Hindlimb muscle (tissue), 1 donor: ENCODE measurements around the gene PRKN. TPM values are rescaled to one million over a fixed set of nuclear protein-coding genes. Genes with fewer than 3 reads are reported as not detected.

Experiments
- DNase-seq: peaks from one replicate; pipeline ENCODE4 v3.0.0-alpha.2; 2013
- polyA plus RNA-seq: library from polyadenylated mRNA; unstranded; fragments of 120-200 nt; gene quantifications from one replicate; pipeline ENCODE4 v1.2.1, GENCODE V29; 2013; ENCODE audit not compliant: insufficient read length

The PRKN gene
- polyA plus RNA-seq, 1 donor = 4.5 TPM

DNA sequence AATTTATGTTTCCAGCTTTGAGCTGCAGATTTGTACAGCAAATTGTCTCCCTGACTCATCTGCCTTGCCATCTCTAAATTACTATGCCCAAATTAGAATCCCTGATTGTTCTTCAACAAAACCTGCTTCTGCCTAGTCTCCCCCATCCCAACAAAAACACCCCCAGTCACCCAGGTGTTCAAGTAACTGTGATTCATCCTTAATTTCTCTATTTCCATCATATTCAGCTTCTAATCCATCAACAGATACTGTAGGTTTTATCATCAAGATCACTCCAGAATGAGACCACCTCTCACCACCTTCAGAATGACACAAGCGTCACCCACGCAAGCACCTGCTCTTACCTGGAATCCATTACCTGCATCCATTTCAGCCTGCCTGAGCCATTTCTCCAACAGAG lies 498.5 kb downstream of the PRKN start:
- no peak for DNase-seq

DNA sequence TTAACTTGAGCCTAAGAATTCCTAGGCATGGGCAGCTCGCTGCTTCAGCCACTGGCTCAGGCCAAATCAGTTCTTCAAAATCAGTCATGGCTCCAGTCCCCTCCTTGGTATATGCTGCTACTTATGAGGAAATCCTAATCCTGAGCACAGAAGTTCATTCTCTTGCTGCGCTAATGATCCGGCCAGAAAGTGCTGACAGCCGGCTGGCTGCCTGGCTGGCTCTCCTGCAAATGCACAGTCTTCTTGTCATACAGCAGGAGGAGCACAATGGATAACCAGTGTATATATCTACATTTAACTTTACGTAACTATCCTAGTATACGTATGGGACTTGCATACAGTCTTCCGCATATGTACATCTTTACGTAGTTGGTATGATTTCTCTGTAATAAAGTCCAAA lies 500.8 kb downstream of the PRKN start:
- DNase-seq = no peak

DNA sequence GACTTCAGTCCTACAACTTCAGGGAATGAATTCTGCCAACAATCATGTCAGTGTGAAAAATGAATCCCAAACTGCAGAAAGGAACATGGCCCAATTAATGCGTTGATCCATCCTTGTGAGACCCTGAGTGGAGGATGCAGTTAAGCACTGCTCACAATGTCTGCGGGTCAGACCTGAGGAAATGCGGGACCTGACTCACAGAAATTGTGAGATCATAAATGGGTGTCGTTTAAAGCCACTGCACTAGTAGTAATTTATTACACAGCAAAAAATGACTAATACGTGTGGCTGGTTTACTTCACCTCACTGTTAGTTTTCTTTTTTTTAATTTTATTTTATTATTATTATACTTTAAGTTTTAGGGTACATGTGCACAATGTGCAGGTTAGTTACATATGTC lies 505.0 kb downstream of the PRKN start:
- DNase-seq = no peak

DNA sequence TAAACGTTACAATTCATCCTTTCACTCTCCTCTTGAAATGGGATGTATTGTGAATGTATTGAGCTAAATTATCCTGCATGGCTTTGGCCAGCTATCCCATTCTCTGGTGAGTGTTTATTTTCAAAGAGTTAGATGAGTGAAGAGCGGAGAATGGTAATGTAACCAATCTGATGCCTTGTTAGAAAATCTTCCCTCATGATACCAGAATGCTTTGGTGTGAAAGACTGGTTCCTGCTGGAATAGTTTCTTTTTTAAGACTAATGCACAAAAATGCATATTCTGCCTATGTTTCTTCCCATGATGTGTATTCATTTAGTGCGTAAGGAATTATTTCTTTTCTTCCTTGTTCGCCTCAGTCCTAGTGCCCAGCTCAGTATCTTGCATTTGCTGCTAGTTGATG lies 506.7 kb downstream of the PRKN start:
- DNase-seq = no peak

DNA sequence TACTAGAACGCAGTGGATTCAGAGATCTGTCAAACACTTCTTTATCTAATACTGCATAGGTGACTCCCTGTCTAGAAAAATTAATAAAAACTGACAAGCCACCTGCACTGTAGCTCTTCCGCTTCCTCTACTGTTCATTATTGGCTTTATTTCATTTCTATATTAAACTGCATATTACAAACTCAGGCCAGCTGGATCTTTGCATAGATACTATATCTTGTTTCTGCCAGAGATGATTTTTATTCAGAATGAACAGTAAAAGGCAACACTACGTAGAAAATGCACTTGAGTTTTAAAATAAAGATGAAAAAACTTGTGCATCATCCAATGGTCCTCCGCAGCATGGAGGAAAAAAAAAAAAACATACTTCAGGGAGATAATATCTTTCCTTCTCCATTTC lies 508.3 kb downstream of the PRKN start:
- no peak for DNase-seq

DNA sequence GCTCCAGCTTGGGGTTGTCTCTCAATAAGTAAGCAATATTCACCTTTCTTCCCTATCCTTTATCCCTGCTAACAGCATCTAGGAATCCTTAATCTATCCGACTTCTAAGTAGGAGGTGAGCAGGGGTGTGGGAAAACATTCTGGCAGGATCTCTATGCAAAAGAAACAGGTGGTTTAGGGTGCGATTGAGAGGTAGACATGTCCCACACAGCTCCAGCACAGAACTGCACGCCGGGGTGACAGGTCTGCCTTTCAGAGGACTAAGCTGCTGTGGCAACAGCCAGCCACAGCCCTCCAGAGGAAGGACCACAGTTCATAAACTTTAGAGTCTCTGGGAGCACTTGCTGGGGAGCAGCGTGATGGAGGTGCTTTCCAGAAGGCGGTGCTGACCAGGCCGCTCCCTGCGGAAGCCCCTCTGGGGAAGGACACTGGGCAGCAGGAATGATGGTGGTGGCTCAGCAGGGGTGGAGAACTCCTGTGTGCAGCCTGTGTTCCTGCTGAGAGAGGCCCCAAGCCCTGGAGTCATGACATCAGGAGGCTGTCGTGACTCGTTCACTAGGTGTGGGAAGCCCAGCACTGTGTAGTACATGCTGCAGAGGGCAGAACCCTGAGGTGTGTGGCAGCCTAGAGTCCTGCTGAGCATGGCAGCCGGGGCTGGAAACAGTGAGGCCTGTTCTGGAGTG lies 509.6 kb downstream of the PRKN start:
- no peak for DNase-seq

DNA sequence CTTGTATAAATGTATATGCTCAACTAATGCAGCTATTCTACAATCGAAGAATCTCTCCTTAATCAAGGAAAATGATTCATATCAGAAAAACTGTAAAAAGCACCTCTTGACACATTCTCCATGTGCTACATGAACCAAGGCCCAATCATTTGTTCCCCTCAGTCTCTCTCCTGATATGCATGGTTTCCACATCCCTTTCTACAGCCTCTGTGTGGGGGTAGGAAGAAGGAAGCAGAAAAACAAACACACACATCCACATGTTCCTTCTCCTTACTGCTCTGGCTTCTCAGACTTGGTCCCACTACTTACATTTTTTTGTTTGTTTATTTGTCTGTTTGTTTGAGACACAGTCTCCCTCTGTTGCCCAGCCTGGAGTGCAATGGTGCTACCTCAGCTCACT lies 510.5 kb downstream of the PRKN start:
- no peak for DNase-seq

DNA sequence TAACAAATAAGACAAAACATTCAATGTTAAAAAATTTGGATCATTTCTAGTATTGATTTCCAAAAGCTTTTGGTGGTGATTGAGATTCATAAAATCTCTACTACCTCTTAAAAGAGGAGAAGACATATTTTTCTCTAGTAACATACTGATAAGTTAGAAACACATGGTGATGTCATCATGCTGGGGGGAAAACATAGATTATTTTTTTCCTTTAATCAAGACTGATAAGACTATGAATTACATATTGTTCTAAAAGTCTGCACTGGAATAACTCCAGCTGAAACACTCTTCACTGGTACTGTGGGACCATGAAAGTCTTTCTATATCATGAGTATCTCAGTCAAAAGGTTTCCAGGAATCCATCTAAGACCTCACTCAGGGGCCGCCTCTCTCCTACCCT lies 515.8 kb downstream of the PRKN start:
- DNase-seq = no peak

DNA sequence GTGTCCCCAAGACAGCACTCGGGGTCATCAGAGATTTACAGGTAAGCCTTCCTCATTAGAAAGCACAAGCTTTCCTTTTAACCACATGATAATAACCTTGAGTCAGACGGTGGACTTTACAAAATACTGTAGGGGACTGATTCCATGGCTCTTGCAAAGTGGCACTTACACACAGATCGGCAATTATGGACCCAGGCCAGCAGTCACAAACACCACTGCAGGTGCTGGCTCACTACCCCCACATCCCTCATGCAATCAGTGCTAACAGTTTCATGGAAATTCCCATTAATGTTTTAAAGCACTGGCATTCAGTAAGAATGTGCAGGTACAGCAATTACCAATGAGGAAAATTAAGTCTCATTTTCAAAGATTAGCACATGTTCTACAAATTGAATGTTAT lies 516.5 kb downstream of the PRKN start:
- DNase-seq = no peak

DNA sequence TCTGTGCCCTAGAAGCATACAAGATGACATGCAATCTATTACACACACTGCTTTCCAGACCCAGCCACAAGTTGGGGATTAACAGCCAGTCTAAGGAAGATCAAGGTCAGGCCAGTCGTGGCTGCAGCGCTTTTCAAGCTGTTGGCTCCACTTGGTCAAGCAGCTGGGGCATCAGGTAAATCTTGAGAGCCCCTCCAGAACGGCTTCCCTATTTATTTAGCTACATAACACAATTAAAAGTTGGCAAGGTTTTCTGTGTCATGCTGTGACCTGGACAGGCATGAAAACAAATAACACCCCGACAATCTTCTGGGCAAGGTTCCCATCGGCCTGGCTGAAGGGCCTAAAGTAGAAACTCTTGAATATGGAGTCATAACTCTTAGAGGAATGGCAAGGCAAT lies 524.3 kb downstream of the PRKN start:
- no peak for DNase-seq

DNA sequence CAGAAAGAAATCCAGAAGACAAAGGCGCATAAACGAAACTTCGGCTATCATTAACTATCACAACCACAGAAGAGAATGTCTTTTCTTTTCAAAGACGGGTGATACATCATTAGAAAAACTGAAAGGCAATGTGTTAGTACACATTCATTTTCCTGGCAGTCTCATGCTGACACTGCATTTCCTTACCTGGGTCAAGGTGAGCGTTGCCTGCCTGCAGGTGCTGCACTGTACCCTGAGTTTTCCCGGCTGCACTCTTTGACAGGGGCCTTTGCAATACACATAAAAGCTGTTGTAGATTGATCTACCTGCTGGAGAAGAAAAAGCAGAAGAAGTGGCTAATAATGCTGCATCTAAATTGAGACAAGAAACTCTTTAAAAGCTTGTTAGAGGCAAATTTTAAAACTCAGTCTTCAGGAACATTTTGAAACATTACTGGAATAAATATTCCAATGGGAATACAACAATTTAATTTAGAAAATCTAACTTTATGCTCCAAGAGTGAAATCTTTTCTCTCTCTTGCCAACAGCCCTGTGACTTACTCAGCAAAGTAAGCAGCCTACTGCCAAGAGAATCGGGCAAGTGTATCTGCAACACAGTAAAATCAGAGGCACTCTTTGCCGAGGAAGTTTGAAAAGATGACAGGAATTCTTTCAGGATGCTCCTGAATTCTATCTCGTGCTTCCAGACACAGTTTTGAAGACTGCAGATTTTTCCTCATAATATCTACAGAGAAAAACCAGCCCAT lies 526.4 kb downstream of the PRKN start:
- peak; percentile 39 for DNase-seq

DNA sequence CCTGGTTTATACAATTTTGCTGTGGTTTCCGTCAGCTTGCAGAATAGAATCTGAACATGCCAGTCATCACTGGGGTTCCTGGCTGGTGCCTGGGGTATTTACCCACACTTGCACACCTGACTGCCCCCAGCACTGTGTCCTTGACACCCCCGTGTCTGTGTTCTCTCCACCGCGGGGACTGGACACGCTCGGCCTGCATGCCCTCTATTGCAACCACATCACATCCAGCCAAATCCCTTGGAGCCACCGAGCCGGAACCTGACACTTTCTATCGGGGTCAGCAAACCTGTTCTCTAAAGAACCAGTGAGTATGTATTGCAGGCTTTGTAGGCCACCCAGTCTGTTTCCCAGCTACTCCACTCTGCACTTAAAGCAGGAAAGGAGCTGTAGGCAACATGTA lies 527.5 kb downstream of the PRKN start:
- no peak for DNase-seq

DNA sequence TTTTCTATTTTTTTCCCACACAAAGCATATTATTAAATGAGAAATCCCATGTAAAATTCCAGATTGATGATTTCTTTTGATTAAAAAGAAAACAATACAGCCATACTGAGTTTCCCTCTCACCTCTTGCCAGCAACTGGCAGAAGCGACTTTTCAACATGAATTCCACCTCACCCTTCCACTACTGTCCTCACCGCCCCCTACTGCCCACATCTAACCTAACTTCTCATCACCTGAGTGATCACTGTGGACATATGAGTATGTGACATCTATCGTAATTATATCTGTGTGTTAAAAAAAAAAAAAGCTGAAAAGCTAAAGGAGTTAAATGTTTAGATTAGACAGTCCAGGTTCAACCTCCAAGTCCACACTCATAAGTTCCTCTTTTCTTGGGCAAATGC lies 528.6 kb downstream of the PRKN start:
- no peak for DNase-seq

DNA sequence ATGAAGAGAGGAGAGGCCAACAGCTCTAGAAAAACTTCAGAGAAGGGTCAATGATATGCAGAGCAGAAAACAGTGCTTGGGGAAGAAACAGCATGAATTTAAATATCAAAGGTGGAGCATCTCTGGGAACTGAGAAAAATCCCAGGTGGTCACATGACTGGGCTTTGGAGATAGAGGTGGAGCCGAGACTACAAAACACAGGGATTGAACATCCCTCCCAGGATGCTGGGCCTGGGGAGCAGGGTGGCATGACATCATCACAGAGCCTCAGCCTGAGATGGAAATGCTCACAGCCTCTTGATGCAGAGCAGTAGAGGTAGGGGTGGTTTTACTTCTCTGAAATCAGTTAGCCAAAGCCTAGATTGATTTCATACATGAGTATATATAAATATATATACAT lies 529.5 kb downstream of the PRKN start:
- DNase-seq = no peak

DNA sequence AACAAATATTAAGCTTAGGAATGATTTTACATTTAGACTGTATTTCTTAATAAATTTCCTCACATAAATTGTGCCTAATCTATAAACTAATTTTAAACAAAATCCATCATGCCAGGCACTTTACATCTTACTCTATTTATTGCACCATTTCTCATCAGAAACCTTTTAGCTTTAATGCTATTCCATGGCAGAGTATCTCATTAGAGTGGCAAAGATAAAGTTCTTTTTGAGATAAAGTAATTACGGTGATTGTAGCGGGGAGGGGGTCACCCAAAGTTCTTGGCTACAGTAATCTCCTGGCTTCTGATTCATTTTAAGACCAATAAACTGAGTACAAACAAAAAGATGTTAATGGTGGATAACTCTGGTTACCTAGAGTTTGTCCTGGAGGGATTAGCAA lies 532.1 kb downstream of the PRKN start:
- no peak for DNase-seq

DNA sequence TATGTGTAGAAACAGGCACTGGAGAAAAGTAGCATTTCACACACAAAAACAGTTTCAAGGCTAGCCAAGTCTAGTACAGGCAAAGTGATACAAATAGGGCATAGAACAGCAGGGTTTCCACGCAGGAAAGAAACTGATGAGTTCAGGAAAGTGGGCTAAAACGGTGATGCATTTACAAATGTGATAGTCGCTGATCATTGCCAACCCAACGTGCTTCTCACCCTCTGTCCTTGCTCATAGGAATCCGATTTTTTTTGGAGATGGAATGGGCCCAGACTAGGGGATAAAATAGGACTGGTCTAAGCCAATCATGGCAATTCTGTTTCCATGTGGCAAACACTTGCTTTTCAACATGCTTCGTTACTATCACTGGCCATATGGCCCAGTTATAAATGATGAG lies 536.6 kb downstream of the PRKN start:
- DNase-seq = no peak

DNA sequence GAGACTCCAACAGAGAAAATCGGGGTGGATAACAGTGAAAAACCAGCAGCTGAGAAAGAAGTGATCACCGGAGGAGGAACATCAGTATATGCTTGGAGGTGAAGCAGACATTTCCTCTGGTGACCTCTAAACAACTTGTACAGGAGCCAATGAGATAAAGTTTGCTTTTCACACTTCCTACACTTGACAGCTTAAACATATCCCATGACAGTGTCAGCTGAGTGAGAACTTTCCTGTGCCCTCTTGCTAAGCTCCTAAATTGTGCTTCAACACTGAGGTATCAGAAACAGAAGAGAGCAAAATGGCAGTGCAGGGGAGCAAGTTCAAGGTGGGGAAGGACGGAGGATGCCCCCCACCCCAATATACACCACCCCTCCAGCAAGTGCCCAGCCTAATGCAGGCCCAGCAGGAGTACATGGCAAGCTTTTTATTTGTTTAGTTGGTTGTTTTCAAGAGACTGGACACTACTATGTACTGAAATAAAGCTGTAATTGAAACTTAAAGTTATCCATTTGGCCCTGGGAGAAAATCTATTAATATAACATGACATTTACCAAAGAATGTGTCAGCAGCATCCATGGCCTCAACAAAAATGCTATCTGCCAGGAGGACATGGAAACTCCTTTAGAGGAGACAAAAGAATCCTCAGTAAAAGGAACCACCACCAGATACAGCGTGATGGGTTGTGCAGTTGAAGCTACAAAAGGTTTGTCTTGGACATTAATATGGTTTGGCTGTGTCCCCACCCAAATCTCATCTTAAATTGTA lies 540.2 kb downstream of the PRKN start:
- no peak for DNase-seq

DNA sequence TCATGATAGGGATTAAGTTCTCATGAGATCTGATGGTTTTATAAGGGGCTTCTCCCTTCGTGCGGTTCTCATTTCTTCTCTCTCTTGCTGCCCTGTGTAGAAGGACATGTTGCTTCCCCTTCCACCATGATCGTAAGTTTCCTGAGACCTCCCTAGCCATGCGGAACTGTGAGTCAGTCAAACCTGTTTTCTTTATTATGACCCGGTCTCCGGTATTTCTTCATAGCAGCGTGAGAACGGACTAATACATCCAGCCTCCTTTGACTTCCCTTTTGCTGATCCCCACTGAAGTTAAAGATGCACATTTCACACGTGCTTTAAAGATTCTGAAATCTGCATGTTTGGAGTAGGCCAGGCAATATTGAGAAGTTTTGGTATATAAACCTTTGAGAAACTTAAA lies 543.1 kb downstream of the PRKN start:
- no peak for DNase-seq

DNA sequence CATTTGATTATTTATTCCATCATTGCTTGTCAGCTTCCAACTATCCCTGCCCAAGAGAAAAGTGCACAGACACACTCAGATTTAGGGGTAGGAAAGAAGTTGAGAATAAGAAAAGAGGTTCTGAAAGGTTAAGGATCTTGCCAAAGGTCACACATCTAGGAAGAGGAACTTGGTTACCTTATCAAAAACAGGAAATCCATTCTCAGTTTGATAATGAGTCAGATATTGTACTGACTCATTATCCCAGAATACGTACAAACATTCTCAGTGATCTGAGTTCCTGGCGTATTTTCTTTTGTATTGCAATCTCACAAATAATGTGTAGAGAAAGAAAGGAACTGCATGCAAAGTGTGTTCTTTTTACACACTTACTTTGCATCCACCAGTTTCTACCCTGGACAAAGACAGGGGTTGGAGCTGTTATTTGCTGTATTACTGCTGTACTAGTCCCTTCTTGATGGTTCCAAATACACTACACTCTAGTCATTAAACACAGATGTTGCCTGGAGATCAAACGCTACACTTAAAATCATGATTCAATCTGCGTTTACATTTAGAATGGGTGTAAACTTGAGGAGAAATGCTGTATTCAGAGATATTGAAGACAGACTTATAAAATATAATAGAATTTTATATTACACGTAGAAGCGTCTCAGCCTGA lies 545.7 kb downstream of the PRKN start:
- no peak for DNase-seq

DNA sequence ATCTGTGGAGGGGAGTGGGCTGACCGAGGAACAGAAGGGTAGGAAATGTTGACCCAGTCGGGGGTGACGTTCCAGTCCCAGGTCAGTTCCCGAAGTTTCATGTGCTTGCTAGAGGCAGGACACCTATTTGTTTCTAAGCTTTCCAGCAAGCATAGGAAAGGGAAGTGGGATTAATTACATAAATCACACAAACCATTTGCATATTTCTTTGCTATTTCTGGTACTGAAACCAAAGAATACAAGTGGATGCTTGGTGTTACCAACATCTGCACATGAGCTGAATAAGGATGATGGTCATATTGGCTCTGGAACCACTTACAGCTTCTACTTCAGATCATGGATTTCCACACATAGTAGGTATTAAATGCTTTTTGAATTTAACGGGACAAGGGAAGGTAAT lies 546.5 kb downstream of the PRKN start:
- no peak for DNase-seq

DNA sequence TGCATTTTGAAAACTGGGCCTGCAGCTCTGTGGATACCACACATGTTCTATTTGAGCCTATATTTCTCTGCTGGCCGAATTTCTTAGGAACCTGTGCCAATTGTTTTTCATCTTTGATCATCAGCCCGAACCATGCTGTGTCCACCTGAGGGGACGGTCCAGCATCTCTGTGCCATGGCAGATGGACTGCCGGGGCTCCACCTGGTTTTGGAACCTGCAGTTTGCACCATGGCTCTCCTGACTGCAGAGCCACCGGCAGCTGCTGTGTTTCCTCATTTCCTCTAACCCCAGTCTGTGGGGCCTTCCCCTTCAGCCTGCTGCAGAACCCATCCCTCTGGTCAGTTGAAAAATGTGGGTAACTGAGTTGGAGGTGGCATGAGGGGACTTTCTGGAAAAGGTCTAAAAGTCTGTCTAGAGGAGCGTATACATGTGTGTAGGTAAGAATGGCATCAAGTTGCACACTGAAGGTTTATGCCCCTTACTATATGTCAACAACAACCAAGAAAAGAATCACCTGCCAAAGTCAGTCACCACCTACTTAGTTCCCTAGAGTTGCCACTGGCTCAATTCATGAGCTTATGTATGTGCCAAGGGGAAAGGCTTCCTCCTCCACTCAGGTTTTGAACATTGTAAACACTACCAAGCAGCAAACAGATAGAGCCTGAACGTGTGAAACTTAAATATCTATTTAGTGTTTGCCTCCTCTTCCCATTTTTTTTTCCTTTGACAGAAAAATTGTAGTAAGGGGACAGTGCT lies 548.2 kb downstream of the PRKN start:
- DNase-seq = no peak

DNA sequence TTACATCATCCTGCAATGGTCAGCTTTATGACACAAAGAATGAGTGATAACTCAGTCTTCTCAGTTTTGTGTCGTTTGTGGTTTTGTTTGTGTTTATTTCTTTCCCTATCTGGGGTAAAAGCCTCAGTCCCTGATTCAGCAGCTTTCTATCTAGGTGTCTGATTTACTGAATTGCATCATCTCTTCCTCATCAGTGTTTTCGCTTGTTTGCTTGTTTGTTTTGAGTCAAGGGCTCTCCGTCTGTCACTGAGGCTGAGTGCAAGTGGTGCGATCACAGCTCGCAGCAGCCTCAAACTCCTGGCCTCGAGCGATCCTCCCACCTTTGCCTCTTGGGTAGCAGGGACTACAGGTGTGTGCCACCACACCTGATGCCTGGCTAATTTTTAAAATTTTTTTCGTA lies 548.9 kb downstream of the PRKN start:
- DNase-seq = no peak

DNA sequence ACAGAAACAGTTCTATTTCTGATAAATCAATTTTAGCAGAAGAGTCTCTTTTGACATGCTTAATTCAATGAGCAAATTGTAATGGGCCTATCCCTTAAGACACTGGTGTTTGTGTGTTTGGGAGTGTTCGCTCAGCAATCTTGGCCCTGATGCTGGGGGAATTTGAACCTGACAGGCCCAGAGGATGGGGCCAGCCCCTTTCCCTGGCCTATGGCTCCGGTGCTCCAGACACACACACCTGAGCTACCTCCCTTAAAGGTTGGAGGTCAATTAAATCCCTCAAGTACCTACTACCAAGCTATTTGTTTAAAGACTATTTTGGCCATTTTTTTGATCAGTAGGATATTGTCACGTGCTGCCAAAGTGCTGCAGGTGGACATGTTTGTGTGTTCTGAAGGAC lies 549.3 kb downstream of the PRKN start:
- no peak for DNase-seq
